Mesothelial cell of epicardium (in vitro differentiated cells): ENCODE data around the gene DENND6A. TPM values are rescaled to one million over a fixed set of nuclear protein-coding genes. Genes with fewer than 3 reads are reported as not detected.

Experiments
- DNase-seq, 2 experiments: peaks; one replicate each; pipeline ENCODE4 v3.0.0; 2021; ENCODE audit warnings: low spot score in 2 of 2; ENCODE audit not compliant: unreplicated experiment in 2 of 2
- H3K27ac Mint-ChIP-seq: 2 replicates; pipeline ENCODE4 v1.8.0; 2021; ENCODE audit warnings: mixed read lengths
- H3K27me3 Mint-ChIP-seq: 2 replicates; pipeline ENCODE4 v1.8.0; 2021; ENCODE audit warnings: low read depth, mixed read lengths
- H3K36me3 Mint-ChIP-seq: 2 replicates; pipeline ENCODE4 v1.8.0; 2021; ENCODE audit warnings: mixed read lengths
- H3K4me1 Mint-ChIP-seq: 2 replicates; pipeline ENCODE4 v1.8.0; 2021; ENCODE audit warnings: mixed read lengths
- H3K4me3 Mint-ChIP-seq: 2 replicates; pipeline ENCODE4 v1.8.0; 2021; ENCODE audit warnings: mild to moderate bottlenecking, moderate library complexity, mixed read lengths
- H3K9me3 Mint-ChIP-seq: 2 replicates; pipeline ENCODE4 v1.8.0; 2021; ENCODE audit warnings: mixed read lengths
- CTCF ChIP-seq: fragments of 200-600 bp; sonication (generic); IDR thresholded peaks from one replicate; pipeline ENCODE4 v1.5.0; 2021; ENCODE audit warnings: antibody characterized with exemption; ENCODE audit not compliant: unreplicated experiment
- total RNA-seq: library from RNA; stranded (reverse); gene quantifications from 3 replicates; pipeline ENCODE4 v1.2.1, GENCODE V29; 2021

The DENND6A gene
- total RNA-seq, 1 donor from 2014 or later = 52.0 TPM

DNA sequence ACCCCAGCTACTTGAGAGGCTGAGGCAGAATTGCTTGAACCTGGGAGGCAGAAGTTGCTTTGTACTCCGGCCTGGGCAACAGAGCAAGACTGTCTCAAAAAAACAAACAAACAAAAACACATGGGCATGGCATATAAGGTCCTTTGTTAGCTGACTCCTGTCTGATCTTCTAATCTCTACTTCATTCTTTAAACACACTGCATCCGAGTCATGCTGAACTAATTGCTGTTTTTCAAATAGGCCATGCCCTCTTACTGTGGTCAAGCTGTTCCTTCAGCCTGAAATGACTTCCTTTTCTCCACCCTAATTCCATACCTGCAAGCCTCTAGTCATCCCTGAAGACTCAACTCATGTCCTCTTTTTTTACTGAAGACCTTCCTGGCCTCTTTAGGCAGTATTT lies 40.9 kb upstream of the DENND6A start:
- Mint-ChIP-seq H3K27ac (no peak overlapping the region), H3K36me3 (no peaks in the 10 kb centered on the region)

DNA sequence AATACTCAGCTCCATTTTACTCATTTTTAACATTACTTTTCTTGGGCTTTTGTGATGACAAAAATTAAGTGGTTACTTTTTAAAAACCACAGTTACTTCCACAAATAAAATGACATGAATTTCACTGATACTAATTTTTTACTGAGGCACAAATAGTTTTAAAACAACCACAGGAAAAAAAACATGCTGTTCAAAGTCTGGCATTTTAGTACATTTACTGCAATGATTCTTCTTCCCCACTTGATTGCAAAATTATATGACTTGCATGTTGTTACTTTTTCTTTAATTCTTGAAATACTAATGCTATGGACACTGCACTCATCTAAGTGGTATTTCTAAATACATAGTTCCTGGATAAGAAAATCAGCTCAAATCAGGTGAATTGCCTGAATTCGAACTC lies 38.4 kb upstream of the DENND6A start:
- no peak for DNase-seq
- no peaks in the 10 kb centered on the region for H3K36me3 Mint-ChIP-seq
- no peak for TF ChIP-seq CTCF
- no peak overlapping the region for H3K27ac Mint-ChIP-seq
- H3K4me1 Mint-ChIP-seq = peaks cover 6% of the 10 kb centered on the region
- H3K9me3 Mint-ChIP-seq = no peaks in the 10 kb centered on the region
- H3K27me3 Mint-ChIP-seq = no peaks in the 10 kb centered on the region
- no peak overlapping the region for H3K4me3 Mint-ChIP-seq

More for the DNA sequence above, 40.9 kb upstream of the DENND6A start:
- no peaks in the 10 kb centered on the region for H3K27me3 Mint-ChIP-seq
- no peak for TF ChIP-seq CTCF
- H3K4me3 Mint-ChIP-seq = no peak overlapping the region
- no peak for DNase-seq
- peaks cover 6% of the 10 kb centered on the region for H3K4me1 Mint-ChIP-seq
- H3K9me3 Mint-ChIP-seq = no peaks in the 10 kb centered on the region

DNA sequence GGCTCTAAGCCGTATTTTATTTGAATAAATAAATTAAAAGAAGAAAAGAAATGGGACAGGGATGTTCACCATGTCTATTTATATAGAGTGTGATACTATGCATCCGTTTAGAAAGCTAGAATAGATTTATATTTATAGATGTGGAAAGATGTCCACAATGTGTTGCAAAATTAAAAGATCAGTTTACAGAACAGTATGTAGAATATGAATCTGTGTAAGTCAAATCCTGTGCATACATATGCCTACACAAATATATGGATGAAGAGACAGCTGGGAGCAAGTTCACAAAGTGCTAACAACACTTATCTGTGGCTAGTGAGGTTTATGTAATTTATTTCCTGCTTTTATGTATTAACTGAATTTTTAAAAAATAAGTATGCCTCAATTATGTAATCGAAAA lies 37.8 kb upstream of the DENND6A start:
- no peak for DNase-seq
- Mint-ChIP-seq H3K27me3 (no peaks in the 10 kb centered on the region), H3K36me3 (no peaks in the 10 kb centered on the region)

DNA sequence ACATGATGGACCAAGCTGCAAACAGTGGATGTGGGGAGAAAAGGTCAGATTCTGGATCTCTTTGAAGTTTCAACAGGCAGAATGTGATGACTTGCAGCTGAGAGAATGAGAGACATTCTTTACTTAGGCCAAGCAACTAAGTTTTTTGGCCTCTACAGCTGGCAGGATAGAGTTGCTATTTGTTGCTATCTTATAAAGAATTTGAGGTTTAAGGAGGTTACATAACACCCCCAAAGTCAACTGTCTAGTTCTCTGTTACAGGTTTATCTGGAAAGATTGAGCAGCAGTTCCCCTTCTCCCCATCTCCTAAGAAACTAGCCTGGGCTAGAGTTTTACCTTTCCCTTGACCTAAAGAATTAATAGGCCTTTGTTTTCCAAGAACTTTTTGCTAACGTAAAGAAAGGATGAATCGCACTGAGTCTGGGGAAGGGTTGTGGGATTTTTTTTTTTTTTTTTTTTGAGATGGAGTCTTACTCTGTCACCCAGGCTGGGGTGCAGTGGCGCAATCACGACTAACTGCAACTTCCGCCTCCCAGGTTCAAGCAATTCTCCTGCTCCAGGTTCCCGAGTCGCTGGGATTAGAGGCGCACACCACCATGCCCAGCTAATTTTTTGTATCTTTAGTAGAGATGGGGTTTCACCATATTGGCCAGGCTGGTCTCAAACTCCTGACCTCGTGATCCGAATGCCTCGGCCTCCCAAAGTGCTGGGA lies 36.6 kb upstream of the DENND6A start:
- Mint-ChIP-seq H3K27me3 (no peaks in the 10 kb centered on the region), H3K36me3 (no peaks in the 10 kb centered on the region), H3K4me3 (no peak overlapping the region), H3K27ac (peak overlapping the region; percentile 5), H3K4me1 (peaks cover 6% of the 10 kb centered on the region), H3K9me3 (no peaks in the 10 kb centered on the region)
- no peak for TF ChIP-seq CTCF
- DNase-seq = no peak

More for the DNA sequence above, 37.8 kb upstream of the DENND6A start:
- Mint-ChIP-seq H3K4me3 (no peak overlapping the region), H3K9me3 (no peaks in the 10 kb centered on the region), H3K27ac (no peak overlapping the region), H3K4me1 (peaks cover 6% of the 10 kb centered on the region)
- no peak for TF ChIP-seq CTCF

DNA sequence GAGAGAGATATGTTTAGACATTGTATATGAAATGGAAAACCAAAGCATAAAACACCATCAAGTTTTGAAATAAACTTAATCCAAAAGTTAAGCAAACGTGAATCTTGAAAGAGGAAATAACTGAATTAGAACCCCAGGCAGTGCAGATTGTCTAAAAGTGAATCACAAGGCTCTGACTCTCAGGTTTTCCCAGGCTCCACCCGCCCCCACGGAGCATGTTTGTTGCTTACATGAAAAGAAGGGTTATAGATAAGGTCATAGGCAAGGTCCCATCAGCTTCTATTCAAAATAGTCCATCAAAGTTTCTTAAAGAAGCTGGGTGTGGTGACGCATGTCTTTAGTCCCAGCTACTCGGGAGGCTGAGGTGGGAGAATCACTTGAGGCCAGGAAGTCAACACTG lies 34.2 kb upstream of the DENND6A start:
- no peaks in the 10 kb centered on the region for H3K36me3 Mint-ChIP-seq
- TF ChIP-seq CTCF = no peak
- H3K27me3 Mint-ChIP-seq = no peaks in the 10 kb centered on the region
- H3K9me3 Mint-ChIP-seq = no peaks in the 10 kb centered on the region
- H3K4me1 Mint-ChIP-seq = peaks cover 6% of the 10 kb centered on the region
- no peak for DNase-seq
- H3K4me3 Mint-ChIP-seq = no peak overlapping the region
- H3K27ac Mint-ChIP-seq = no peak overlapping the region

GRCh38 chr3:57726397-57726796 lies 33.5 kb upstream of the DENND6A start:
- H3K36me3 Mint-ChIP-seq = no peaks in the 10 kb centered on the region
- H3K27ac Mint-ChIP-seq = no peak overlapping the region
- no peak for DNase-seq
- no peak overlapping the region for H3K4me3 Mint-ChIP-seq
- no peak for TF ChIP-seq CTCF
- no peaks in the 10 kb centered on the region for H3K27me3 Mint-ChIP-seq
- H3K9me3 Mint-ChIP-seq = no peaks in the 10 kb centered on the region
- peaks cover 6% of the 10 kb centered on the region for H3K4me1 Mint-ChIP-seq
